K562 (cell line): ENCODE results near the gene HNRNPLL. TPM values are rescaled to one million over a fixed set of nuclear protein-coding genes. Genes with fewer than 3 reads are reported as not detected.
A peak's percentile ranks its signal among the peaks of the same experiment; 100 is the strongest.

Experiments
- BDP1 ChIP-seq: IDR thresholded peaks from 3 replicates; pipeline ENCODE4 v1.6.1; 2011; ENCODE audit not compliant: insufficient read length, insufficient read depth
- BHLHE40 ChIP-seq: IDR thresholded peaks from 2 replicates; pipeline ENCODE4 v1.6.1; 2011; ENCODE audit warnings: low read length, improper control_type of control experiment
- BRF1 ChIP-seq: IDR thresholded peaks from 3 replicates; pipeline ENCODE4 v1.6.1; 2011; ENCODE audit warnings: borderline replicate concordance, mild to moderate bottlenecking; ENCODE audit not compliant: insufficient read length; ENCODE audit errors: extremely low read depth
- GTF2A2 ChIP-seq: IDR thresholded peaks from 2 replicates; pipeline ENCODE4 v1.6.1; 2016; ENCODE audit warnings: mild to moderate bottlenecking, missing genetic modification characterization, missing compliant biosample characterization
- HDGF ChIP-seq: fragments of 450-650 bp; IDR thresholded peaks from 2 replicates; pipeline ENCODE4 v1.6.1; 2016
- HMG20A ChIP-seq: fragments of 450-650 bp; formaldehyde crosslinking; conservative IDR thresholded peaks from 2 replicates; pipeline ENCODE4 v1.4.0; 2020; ENCODE audit warnings: mild to moderate bottlenecking, mixed read lengths
- PTRF ChIP-seq: fragments of 450-650 bp; IDR thresholded peaks from 2 replicates; pipeline ENCODE4 v1.6.1; 2016; ENCODE audit warnings: mild to moderate bottlenecking, missing genetic modification characterization, missing compliant biosample characterization
- RBM17 ChIP-seq: fragments of 200-400 bp; formaldehyde crosslinking; IDR thresholded peaks from 2 replicates; pipeline ENCODE4 v1.6.1; 2017; ENCODE audit warnings: low read depth, mild to moderate bottlenecking, low read length, borderline replicate concordance
- TAF1 ChIP-seq: IDR thresholded peaks from 2 replicates; pipeline ENCODE4 v1.6.1; 2011; ENCODE audit warnings: mild to moderate bottlenecking, low read length, moderate library complexity; ENCODE audit not compliant: insufficient read depth, control insufficient read depth, severe bottlenecking; ENCODE audit errors: extremely low read depth
- TBL1XR1 ChIP-seq, 2 experiments: IDR thresholded peaks; 2 replicates each; pipeline ENCODE4 v1.6.1; 2012; ENCODE audit warnings: improper control_type of control experiment in 2 of 2, low read length in 2 of 2, mild to moderate bottlenecking in 1 of 2
- ZFX ChIP-seq: sonication (generic); formaldehyde crosslinking; IDR thresholded peaks from 2 replicates; pipeline ENCODE4 v1.8.0; 2022; ENCODE audit warnings: mild to moderate bottlenecking, missing genetic modification reagents, moderate library complexity
- ZNF174 ChIP-seq: fragments of 250-450 bp; sonication (Bioruptor Pico); IDR thresholded peaks from 2 replicates; pipeline ENCODE4 v1.4.0; 2020; ENCODE audit warnings: mild to moderate bottlenecking
- ZNF224 ChIP-seq: sonication (generic); formaldehyde crosslinking; IDR thresholded peaks from 2 replicates; pipeline ENCODE4 v1.8.0; 2022; ENCODE audit warnings: mild to moderate bottlenecking, missing genetic modification reagents
- ZNF239 ChIP-seq: fragments of 250-450 bp; sonication (Bioruptor Pico); IDR thresholded peaks from 2 replicates; pipeline ENCODE4 v1.4.0; 2020; ENCODE audit warnings: mild to moderate bottlenecking
- polyA plus RNA-seq, 8 experiments: library from polyadenylated mRNA; depleted of rRNA in 4 of 8; stranded (reverse) in 5 of 8; unstranded in 3 of 8; fragments of >200 nt; fragmentation: Nextera tagmentation in 2 of 8; fragmentation: Illumina TruSeq in 1 of 8; extraction: Ambion mirVana in 2 of 8; extraction: Trizol in 1 of 8; gene quantifications; 2 replicates each; pipeline versions ENCODE4 v1.2.1 to v1.2.3, GENCODE V29; 2011 to 2014; ENCODE audit warnings: inconsistent platforms in 1 of 8, missing spikeins in 1 of 8
- total RNA-seq, 7 experiments: library from RNA; depleted of rRNA in 6 of 7; stranded (reverse); fragments of >200 nt in 6 of 7; fragmentation: Illumina TruSeq in 2 of 7; extraction: Trizol in 2 of 7; gene quantifications; 2 replicates each; pipeline versions ENCODE4 v1.2.1 to v1.2.3, GENCODE V29; 2011 to 2021; ENCODE audit warnings: low replicate concordance in 1 of 7
- TF ChIP-seq, protein P1 (sequence below): fragments of 450-650 bp; IDR thresholded peaks from 2 replicates; pipeline ENCODE4 v1.6.1; 2016; ENCODE audit warnings: mild to moderate bottlenecking
- TF ChIP-seq, protein P2 (sequence below): sonication (generic); formaldehyde crosslinking; IDR thresholded peaks from 2 replicates; pipeline ENCODE4 v1.8.1; 2023; ENCODE audit warnings: missing genetic modification reagents, mild to moderate bottlenecking, borderline replicate concordance
- TF ChIP-seq, protein P3 (sequence below): fragments of 250-450 bp; sonication (Bioruptor Pico); IDR thresholded peaks from 2 replicates; pipeline ENCODE4 v1.4.0; 2020

Gene HNRNPLL
- total and polyA plus RNA-seq, 9 of the 15 experiments (the other 6 are each of a cell fraction or from before 2014, with no cell fraction given), result 19.8 to 135 (median 57.8) TPM

- TF ChIP-seq ZFX (CRISPR knock-in tag) (no peak), ZNF224 (CRISPR knock-in tag) (no peak), BDP1 (no peak), BRF1 (no peak), HDGF (no peak), ZNF174 (no peak), HMG20A (CRISPR knock-in tag) (no peak), GTF2A2 (tag) (no peak), TAF1 (no peak), ZNF239 (no peak), PTRF (tag) (no peak), TBL1XR1 (IDR thresholded peaks at IDR 0.05; ENCODE audit: low read length in 2 of 2) (peak in 1 of 2 experiments; percentile 78; a peak in 1 of 4 replicates), RBM17 (no peak), BHLHE40 (peak; percentile 68)
- TF ChIP-seq, protein P1, sequence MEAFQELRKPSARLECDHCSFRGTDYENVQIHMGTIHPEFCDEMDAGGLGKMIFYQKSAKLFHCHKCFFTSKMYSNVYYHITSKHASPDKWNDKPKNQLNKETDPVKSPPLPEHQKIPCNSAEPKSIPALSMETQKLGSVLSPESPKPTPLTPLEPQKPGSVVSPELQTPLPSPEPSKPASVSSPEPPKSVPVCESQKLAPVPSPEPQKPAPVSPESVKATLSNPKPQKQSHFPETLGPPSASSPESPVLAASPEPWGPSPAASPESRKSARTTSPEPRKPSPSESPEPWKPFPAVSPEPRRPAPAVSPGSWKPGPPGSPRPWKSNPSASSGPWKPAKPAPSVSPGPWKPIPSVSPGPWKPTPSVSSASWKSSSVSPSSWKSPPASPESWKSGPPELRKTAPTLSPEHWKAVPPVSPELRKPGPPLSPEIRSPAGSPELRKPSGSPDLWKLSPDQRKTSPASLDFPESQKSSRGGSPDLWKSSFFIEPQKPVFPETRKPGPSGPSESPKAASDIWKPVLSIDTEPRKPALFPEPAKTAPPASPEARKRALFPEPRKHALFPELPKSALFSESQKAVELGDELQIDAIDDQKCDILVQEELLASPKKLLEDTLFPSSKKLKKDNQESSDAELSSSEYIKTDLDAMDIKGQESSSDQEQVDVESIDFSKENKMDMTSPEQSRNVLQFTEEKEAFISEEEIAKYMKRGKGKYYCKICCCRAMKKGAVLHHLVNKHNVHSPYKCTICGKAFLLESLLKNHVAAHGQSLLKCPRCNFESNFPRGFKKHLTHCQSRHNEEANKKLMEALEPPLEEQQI, result no peak
- TF ChIP-seq, protein P2, sequence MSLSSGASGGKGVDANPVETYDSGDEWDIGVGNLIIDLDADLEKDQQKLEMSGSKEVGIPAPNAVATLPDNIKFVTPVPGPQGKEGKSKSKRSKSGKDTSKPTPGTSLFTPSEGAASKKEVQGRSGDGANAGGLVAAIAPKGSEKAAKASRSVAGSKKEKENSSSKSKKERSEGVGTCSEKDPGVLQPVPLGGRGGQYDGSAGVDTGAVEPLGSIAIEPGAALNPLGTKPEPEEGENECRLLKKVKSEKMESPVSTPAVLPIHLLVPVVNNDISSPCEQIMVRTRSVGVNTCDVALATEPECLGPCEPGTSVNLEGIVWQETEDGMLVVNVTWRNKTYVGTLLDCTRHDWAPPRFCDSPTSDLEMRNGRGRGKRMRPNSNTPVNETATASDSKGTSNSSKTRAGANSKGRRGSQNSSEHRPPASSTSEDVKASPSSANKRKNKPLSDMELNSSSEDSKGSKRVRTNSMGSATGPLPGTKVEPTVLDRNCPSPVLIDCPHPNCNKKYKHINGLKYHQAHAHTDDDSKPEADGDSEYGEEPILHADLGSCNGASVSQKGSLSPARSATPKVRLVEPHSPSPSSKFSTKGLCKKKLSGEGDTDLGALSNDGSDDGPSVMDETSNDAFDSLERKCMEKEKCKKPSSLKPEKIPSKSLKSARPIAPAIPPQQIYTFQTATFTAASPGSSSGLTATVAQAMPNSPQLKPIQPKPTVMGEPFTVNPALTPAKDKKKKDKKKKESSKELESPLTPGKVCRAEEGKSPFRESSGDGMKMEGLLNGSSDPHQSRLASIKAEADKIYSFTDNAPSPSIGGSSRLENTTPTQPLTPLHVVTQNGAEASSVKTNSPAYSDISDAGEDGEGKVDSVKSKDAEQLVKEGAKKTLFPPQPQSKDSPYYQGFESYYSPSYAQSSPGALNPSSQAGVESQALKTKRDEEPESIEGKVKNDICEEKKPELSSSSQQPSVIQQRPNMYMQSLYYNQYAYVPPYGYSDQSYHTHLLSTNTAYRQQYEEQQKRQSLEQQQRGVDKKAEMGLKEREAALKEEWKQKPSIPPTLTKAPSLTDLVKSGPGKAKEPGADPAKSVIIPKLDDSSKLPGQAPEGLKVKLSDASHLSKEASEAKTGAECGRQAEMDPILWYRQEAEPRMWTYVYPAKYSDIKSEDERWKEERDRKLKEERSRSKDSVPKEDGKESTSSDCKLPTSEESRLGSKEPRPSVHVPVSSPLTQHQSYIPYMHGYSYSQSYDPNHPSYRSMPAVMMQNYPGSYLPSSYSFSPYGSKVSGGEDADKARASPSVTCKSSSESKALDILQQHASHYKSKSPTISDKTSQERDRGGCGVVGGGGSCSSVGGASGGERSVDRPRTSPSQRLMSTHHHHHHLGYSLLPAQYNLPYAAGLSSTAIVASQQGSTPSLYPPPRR (CRISPR knock-in tag), result no peak
- TF ChIP-seq, protein P3, sequence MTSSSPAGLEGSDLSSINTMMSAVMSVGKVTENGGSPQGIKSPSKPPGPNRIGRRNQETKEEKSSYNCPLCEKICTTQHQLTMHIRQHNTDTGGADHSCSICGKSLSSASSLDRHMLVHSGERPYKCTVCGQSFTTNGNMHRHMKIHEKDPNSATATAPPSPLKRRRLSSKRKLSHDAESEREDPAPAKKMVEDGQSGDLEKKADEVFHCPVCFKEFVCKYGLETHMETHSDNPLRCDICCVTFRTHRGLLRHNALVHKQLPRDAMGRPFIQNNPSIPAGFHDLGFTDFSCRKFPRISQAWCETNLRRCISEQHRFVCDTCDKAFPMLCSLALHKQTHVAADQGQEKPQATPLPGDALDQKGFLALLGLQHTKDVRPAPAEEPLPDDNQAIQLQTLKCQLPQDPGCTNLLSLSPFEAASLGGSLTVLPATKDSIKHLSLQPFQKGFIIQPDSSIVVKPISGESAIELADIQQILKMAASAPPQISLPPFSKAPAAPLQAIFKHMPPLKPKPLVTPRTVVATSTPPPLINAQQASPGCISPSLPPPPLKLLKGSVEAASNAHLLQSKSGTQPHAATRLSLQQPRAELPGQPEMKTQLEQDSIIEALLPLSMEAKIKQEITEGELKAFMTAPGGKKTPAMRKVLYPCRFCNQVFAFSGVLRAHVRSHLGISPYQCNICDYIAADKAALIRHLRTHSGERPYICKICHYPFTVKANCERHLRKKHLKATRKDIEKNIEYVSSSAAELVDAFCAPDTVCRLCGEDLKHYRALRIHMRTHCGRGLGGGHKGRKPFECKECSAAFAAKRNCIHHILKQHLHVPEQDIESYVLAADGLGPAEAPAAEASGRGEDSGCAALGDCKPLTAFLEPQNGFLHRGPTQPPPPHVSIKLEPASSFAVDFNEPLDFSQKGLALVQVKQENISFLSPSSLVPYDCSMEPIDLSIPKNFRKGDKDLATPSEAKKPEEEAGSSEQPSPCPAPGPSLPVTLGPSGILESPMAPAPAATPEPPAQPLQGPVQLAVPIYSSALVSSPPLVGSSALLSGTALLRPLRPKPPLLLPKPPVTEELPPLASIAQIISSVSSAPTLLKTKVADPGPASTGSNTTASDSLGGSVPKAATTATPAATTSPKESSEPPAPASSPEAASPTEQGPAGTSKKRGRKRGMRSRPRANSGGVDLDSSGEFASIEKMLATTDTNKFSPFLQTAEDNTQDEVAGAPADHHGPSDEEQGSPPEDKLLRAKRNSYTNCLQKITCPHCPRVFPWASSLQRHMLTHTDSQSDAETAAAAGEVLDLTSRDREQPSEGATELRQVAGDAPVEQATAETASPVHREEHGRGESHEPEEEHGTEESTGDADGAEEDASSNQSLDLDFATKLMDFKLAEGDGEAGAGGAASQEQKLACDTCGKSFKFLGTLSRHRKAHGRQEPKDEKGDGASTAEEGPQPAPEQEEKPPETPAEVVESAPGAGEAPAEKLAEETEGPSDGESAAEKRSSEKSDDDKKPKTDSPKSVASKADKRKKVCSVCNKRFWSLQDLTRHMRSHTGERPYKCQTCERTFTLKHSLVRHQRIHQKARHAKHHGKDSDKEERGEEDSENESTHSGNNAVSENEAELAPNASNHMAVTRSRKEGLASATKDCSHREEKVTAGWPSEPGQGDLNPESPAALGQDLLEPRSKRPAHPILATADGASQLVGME (CRISPR knock-in tag), result no peak
Measured at GRCh38 chr2:38552259-38552658, 50.5 kb downstream of the HNRNPLL start (continued).
